HG03469 (cell line): ENCODE data around the gene HUS1.
"Not testable (repeated sequence)": the region's sequence is repeated elsewhere in the genome, so short reads cannot be mapped to it uniquely, and the experiment has no call there.

Source experiments
- ATAC-seq: cut with Tn5 transposase; IDR thresholded peaks from one replicate; pipeline ENCODE4 v1.9.1; 2021; ENCODE audit warnings: mild to moderate bottlenecking, moderate library complexity, moderate number of reproducible peaks; ENCODE audit not compliant: unreplicated experiment

Gene HUS1

GRCh38 chr7:47945261-47946015, 34.0 kb downstream of the HUS1 start:
- ATAC-seq, result no peak

DNA sequence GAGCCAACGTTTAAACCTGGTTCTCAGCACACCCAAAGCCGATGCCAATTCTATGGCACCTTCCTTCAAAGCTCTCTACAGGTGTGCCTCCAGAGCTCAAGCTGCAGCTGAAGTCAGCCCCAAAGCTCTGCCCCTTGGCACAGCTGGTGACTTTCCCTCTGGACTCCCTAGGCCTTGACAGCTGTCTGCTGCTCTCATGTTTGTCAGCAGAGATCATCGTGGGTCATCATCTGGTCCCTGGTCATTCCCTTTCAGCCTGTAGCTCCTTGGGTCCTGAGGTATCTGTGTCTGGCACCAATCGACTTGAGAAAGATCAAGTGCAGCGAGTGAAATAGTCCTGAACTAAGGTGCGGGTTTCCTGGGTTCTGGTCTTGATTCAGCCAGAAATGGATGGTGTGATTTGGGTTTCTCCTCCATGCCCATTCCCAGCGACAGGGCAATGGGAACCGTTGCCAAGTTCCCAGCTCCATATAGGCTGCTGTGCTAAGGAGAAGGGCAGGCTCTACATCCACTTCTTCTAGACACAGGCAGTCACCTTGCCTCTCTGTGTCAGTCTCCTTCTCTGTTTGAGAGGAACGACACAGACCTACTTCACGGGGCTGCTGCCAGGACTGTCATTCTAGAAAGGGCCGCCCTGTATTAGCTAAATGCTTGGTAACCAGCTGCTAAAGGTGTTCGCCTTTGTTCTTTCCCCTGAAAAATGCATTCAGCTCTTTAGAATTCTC, 34.7 kb downstream of the HUS1 start:
- no peak for ATAC-seq

DNA sequence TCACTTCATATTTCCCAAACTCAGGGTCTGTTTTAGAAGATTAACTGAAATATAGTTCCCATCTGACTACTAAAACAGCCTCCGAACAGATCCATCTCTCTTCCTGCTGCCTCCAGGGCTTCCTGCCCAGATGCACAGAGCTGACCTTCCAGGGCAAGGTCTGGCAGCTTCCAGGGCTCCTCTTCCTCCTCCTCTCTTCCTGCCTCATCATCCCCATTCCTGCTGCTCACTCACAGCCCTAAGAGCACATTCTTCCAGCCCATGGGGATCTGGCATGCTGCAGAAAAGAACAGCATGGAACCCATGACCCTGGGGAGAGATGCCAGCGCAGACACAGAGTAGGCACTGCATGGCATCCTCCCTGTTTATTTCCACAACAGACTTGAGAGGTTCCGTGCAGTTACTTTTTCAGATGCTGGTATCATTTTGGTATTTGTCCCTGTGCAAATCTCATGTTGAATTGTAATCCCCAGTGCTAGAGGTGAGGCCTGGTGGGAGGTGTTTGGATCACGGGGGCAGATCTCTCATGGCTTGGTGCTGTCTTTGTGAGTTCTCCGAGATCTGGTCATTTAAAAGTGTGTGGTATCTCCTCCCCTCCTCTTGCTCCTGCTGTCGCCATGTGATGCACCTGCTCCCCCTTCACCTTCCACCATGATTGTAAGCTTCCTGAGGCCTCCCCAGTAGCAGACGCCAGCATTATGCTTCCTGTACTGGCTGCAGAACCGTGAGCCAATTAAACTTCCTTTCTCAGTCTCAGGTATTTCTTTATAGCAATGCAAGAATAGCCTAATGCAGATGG, 35.5 kb downstream of the HUS1 start:
- ATAC-seq, result no peak

GRCh38 chr7:47942651-47943050, 36.8 kb downstream of the HUS1 start:
- not testable (repeated sequence) for ATAC-seq

DNA sequence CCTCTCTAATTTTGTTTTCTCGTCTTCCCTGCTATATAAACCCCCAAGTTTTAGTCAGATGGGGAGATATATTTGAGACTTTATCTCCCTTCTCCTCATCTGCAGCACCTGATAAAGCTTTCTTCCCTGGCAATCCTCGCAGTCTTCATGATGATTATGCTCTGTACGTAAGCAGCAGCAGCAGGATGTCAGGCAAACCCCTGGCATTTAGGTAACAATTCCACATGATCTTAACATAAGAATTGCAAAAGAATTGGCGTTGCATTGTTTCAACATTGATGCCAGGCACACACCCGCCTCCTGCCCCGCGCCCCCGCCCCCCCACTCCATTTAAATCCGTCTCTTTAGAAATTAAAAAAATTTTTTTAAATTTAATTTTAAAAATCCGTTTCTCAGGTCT, 37.3 kb downstream of the HUS1 start:
- ATAC-seq, result no peak

GRCh38 chr7:47941136-47941844, 38.1 kb downstream of the HUS1 start:
- no peak for ATAC-seq

- no peak for ATAC-seq
Measured at GRCh38 chr7:47940088-47941013, 39.1 kb downstream of the HUS1 start.

- no peak for ATAC-seq
Measured at GRCh38 chr7:47939425-47940036, 39.9 kb downstream of the HUS1 start.

DNA sequence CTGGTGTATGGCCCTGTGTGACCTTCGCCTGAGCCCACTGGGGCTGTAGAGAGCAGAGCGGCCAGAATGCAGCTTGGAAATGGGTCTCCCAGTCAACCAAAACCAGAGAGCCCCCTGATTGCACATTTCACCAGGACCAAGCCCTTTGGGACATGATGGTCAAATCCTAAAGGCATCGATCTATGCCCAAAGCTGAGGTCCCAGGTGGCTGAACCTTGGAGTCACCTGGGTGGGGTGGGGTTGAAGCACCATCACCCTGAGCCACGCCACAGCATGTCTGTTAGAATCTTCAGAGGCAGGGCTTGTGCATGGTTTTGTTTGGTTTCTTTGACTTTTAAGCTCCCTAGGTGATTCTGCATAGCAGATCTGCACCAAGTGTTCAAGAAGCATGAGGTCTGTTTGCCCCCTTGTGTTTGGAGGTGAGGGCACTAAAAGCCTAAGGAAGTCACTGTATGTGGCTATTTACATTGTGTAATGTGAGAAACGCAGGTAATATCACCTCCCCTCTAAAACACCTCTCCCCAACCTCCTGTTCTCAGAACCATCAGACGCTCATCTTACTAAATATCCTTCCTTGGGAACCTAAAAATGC, 40.7 kb downstream of the HUS1 start:
- ATAC-seq, result no peak

GRCh38 chr7:47937711-47938573, 41.5 kb downstream of the HUS1 start:
- ATAC-seq, result peak; percentile 43

DNA sequence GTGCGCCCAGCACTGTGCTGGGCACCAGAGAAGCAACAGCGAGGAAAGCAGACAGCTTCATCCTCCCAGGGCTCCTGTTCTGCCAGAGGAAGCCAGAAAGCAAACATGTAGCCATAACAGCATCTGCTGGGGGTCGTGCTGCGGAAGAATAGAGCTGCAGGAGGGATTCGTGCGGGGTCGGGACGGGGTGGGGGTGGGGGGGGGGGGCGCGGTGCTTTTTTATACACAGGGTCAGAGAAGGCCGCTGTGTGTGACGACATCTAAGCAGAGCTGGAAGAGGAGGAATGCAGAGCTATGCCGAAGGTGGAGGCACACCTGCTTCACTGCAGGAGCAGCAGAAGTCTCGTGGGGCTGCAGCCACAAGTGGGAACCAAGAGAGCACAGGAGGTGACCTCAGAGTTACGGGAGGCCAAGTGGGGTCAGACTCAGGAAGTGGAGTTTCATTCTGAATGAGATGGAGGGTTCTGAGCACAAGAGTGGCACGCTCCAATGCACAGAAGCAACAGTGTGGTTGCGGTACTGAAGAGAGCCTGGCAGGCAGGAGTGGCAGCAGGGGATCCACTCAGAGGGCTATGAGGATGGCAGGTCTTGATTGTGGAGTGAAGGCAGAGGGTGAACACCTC, 42.2 kb downstream of the HUS1 start:
- peak; percentile 95 for ATAC-seq

GRCh38 chr7:47936323-47936722, 43.1 kb downstream of the HUS1 start:
- ATAC-seq, result no peak

DNA sequence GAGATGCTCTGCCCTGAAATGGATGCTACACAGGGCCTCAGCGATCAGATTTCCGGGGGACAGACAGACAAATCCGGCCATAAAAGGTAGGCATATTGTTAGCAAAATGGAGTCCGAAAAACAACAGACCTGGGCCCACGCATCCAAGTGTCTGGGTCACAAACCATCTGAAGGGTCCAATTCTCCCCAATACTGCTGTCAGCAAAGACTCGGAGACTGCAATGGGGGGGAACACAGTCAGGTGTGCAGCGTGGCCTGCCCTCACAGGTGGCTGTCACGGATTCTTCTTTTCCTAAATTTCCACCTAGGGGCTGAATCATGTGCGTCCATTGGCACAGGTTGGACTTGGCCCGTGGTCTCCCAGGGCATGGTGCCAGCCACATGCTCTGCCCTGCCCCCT, 44.1 kb downstream of the HUS1 start:
- no peak for ATAC-seq

- ATAC-seq, result no peak
Measured at GRCh38 chr7:47934831-47935230, 44.6 kb downstream of the HUS1 start.

DNA sequence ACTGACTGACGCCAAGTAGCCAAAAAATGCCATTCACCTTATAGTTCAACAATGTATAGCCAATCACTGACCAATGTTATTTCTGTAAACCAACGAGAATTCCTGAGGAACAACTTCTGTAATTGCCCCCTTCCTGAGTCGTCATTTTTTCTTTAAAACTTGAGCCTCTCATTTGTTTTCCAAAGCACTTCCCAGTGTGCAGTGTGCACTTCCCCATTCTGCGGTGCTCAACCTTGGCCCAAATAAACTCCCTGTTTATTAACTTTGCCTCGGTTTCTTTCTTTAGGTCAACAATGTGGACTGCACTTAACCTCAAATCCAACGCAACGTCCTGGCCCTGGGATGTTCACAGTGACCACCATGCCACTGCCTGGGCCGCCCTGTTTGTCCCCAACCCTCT, 46.2 kb downstream of the HUS1 start:
- ATAC-seq, result no peak

DNA sequence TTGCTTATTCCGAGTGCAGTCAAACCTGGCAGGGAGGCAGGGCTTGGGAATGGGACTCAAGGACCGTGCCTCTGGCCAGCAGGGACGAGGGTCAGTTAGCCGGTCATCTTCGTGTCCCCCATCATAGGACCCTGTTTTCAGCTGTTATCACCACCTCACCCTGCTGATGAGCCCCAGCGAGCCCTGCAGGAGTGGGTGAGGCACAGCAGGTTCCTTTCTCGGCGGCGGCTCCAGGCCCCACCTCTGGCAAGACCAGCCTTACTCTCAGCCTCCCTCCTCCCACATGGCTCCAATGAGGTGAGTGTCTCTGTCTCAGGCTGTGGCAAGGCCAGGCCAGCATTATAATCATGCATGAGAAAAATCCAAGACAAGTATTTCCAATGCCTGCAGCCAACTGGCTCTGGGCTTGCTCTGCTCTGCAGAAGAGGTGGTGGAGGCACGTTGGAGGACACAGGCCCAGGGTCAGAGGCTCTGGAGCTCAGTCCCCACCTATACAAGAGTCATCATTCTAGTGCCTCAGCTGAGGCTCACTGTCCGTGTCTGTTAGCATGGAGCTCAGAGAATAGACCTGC, 46.9 kb downstream of the HUS1 start:
- ATAC-seq, result no peak

DNA sequence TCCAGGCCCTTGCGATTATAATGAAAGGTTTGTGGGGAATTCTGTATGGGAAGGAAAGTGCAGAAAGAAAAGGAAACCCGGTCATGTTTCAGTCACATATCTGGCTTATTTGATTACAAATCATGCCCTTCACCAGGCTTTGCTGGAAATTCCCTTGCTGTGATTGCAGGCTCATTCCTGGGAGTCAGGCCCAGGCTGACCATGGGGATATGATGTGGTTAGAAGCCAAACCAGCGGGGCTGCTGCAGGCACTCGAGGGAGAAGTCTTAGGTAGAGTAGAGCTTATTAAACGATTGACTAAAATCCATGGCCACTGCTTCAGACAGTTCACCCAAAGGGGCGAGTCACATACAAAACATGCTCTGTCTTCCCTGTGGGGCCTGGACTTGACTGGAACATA, 47.4 kb downstream of the HUS1 start:
- no peak for ATAC-seq
